ENCODE results near the gene LBHD1. TPM values are rescaled to one million over a fixed set of nuclear protein-coding genes. Genes with fewer than 3 reads are reported as not detected.
A peak's percentile ranks its signal among the peaks of the same experiment; 100 is the strongest.

The LBHD1 gene
- total and polyA plus RNA-seq, 3 experiments from 2014 or later, result 7.6 to 22.9 (median 22.6) TPM

- no peak for DNase-seq
- H3K27ac Mint-ChIP-seq, result no peak within 1 kb of the TSS
- Histone ChIP-seq H3K36me3 (ENCODE audit: insufficient read depth, low read length) (no peaks in the 10 kb centered on the region), H3K4me3 (ENCODE audit: low read length) (no peak within 1 kb of the TSS), H3K27me3 (ENCODE audit: insufficient read depth, low read length, poor library complexity, severe bottlenecking) (no peaks in the 10 kb centered on the region), H3K9me3 (ENCODE audit: low read length) (no peaks in the 10 kb centered on the region), H3K4me1 (ENCODE audit: insufficient read depth, low read length) (peaks cover 3% of the 10 kb centered on the region), H3K27ac (ENCODE audit: low read depth, low read length) (no peak within 1 kb of the TSS)
- no peaks in the 10 kb centered on the region for H3K9me3 Mint-ChIP-seq
- peaks cover 1 to 3% (median 2%) of the 10 kb centered on the region in 3 donors for H3K4me1 Mint-ChIP-seq
- ChIA-PET POLR2A (interaction anchor here (0.5 to 1.2 kb wide), 3 partner anchors 15 to 98 kb away, joined by 3 to 4 read pairs (median 3); no protein-coding TSS in a partner anchor), CTCF (interaction anchor here (1.1 to 2.3 kb wide), 6 partner anchors 9 to 265 kb away, joined by 3 to 8 read pairs (median 4); partner anchors contain the start of gene TUT1)
- peaks cover 3 to 31% (median 6%) of the 10 kb centered on the region in 3 donors for H3K36me3 Mint-ChIP-seq
- no peak within 1 kb of the TSS for H3K4me3 Mint-ChIP-seq
- H3K27me3 Mint-ChIP-seq, result peaks cover 6 to 9% of the 10 kb centered on the region in 2 donors
Measured at GRCh38 chr11:62689421-62690183, 17.5 kb upstream of the LBHD1 start, which contains the start of gene LRRN4CL. LRRN4CL (minus strand) TSS chr11:62689530; CDS start chr11:62688508, 1,022 bp downstream.

- H3K9me3 Mint-ChIP-seq, result no peaks in the 10 kb centered on the region
- no peaks in the 10 kb centered on the region for H3K9me3 ChIP-seq (ENCODE audit: low read length)
- ChIA-PET POLR2A (no interaction called here), CTCF (interaction anchor here (1.5 to 2.3 kb wide), 2 partner anchors 14 to 264 kb away, joined by 5 to 8 read pairs; no protein-coding TSS in a partner anchor)
- no peaks in the 10 kb centered on the region for H3K4me1 Mint-ChIP-seq
- H3K4me3 Mint-ChIP-seq, result no peak overlapping the region
- H3K27me3 Mint-ChIP-seq, result peaks cover 6 to 9% of the 10 kb centered on the region in 2 donors
- DNase-seq, result no peak
- no peaks in the 10 kb centered on the region for H3K27me3 ChIP-seq (ENCODE audit: insufficient read depth, low read length, poor library complexity, severe bottlenecking)
- H3K4me1 ChIP-seq (ENCODE audit: insufficient read depth, low read length), result no peaks in the 10 kb centered on the region
- no peaks in the 10 kb centered on the region for H3K36me3 ChIP-seq (ENCODE audit: insufficient read depth, low read length)
- no peak overlapping the region for H3K27ac ChIP-seq (ENCODE audit: low read depth, low read length)
- H3K36me3 Mint-ChIP-seq, result peaks cover 3 to 30% (median 6%) of the 10 kb centered on the region in 3 donors
- H3K27ac Mint-ChIP-seq, result no peak overlapping the region
- H3K4me3 ChIP-seq (ENCODE audit: low read length), result no peak overlapping the region
Measured at GRCh38 chr11:62688491-62688890, 16.4 kb upstream of the LBHD1 start.

- POLR2A ChIA-PET, result interaction anchor here (0.9 kb wide), 1 partner anchor 23 kb away, joined by 3 read pairs; no protein-coding TSS in a partner anchor
Measured at GRCh38 chr11:62687508-62688396, 15.7 kb upstream of the LBHD1 start.

GRCh38 chr11:62682518-62682917, 10.5 kb upstream of the LBHD1 start:
- H3K36me3 ChIP-seq (ENCODE audit: insufficient read depth, low read length), result no peaks in the 10 kb centered on the region
- peaks cover 16% of the 10 kb centered on the region for H3K4me1 ChIP-seq (ENCODE audit: insufficient read depth, low read length)
- ChIA-PET POLR2A (no interaction called here), CTCF (interaction anchor here (0.8 kb wide), 1 partner anchor 12 kb away, joined by 3 read pairs; no protein-coding TSS in a partner anchor)
- DNase-seq, result no peak
- no peak overlapping the region for H3K4me3 ChIP-seq (ENCODE audit: low read length)
- Mint-ChIP-seq H3K4me3 (no peak overlapping the region), H3K27ac (no peak overlapping the region), H3K9me3 (no peaks in the 10 kb centered on the region), H3K4me1 (peaks cover 16 to 25% (median 24%) of the 10 kb centered on the region in 3 donors), H3K27me3 (peaks cover 0 to 4% of the 10 kb centered on the region in 2 donors), H3K36me3 (peaks cover 0 to 15% (median 0%) of the 10 kb centered on the region in 3 donors)
- no peaks in the 10 kb centered on the region for H3K9me3 ChIP-seq (ENCODE audit: low read length)
- H3K27ac ChIP-seq (ENCODE audit: low read depth, low read length), result no peak overlapping the region
- no peaks in the 10 kb centered on the region for H3K27me3 ChIP-seq (ENCODE audit: insufficient read depth, low read length, poor library complexity, severe bottlenecking)

More at GRCh38 chr11:62687508-62688396, 15.7 kb upstream of the LBHD1 start:
- Mint-ChIP-seq H3K27me3 (peaks cover 6 to 9% of the 10 kb centered on the region in 2 donors), H3K9me3 (no peaks in the 10 kb centered on the region), H3K4me1 (no peaks in the 10 kb centered on the region), H3K27ac (no peak overlapping the region), H3K4me3 (no peak overlapping the region), H3K36me3 (peaks cover 3 to 28% (median 6%) of the 10 kb centered on the region in 3 donors)
- Histone ChIP-seq H3K27ac (ENCODE audit: low read depth, low read length) (no peak overlapping the region), H3K9me3 (ENCODE audit: low read length) (no peaks in the 10 kb centered on the region), H3K4me1 (ENCODE audit: insufficient read depth, low read length) (no peaks in the 10 kb centered on the region), H3K27me3 (ENCODE audit: insufficient read depth, low read length, poor library complexity, severe bottlenecking) (no peaks in the 10 kb centered on the region), H3K36me3 (ENCODE audit: insufficient read depth, low read length) (no peaks in the 10 kb centered on the region), H3K4me3 (ENCODE audit: low read length) (no peak overlapping the region)
- DNase-seq, result no peak
- CTCF ChIA-PET, result no interaction called here

- Mint-ChIP-seq H3K4me3 (peak overlapping the region in 5 of 7 donors; percentile 44 to 91 (median 62)), H3K36me3 (peaks cover 0 to 31% (median 0%) of the 10 kb centered on the region in 3 donors), H3K4me1 (peaks cover 24 to 35% (median 32%) of the 10 kb centered on the region in 3 donors), H3K27me3 (no peaks in the 10 kb centered on the region), H3K27ac (peak overlapping the region in 7 of 8 donors; percentile 36 to 97 (median 82)), H3K9me3 (no peaks in the 10 kb centered on the region)
- ChIA-PET CTCF (interaction anchor here (0.7 to 3.2 kb wide), 10 partner anchors 9 to 200 kb away, joined by 3 to 22 read pairs (median 4); partner anchors contain the start of genes B3GAT3, HNRNPUL2, LBHD1 and SLC3A2), POLR2A (interaction anchor here (0.6 to 1.3 kb wide), 3 partner anchors 15 to 251 kb away, joined by 3 to 6 read pairs (median 4); partner anchors contain the start of gene CSKMT)
- Histone ChIP-seq H3K36me3 (ENCODE audit: insufficient read depth, low read length) (peaks cover 9% of the 10 kb centered on the region), H3K27me3 (ENCODE audit: insufficient read depth, low read length, poor library complexity, severe bottlenecking) (no peaks in the 10 kb centered on the region), H3K27ac (ENCODE audit: low read depth, low read length) (no peak overlapping the region), H3K9me3 (ENCODE audit: low read length) (no peaks in the 10 kb centered on the region), H3K4me1 (ENCODE audit: insufficient read depth, low read length) (peaks cover 19% of the 10 kb centered on the region), H3K4me3 (ENCODE audit: low read length) (no peak overlapping the region)
- peak in 3 of 5 donors; percentile 4 to 47 (median 33) for DNase-seq
Measured at GRCh38 chr11:62680825-62681240, 8.8 kb upstream of the LBHD1 start.

GRCh38 chr11:62678770-62679696, 7.0 kb upstream of the LBHD1 start, which contains the start of gene UBXN1:
UBXN1 (minus strand) TSS chr11:62679073; CDS start chr11:62678923, 150 bp downstream.
- peak within 1 kb of the TSS; percentile 89 to 99 (median 95) for H3K27ac Mint-ChIP-seq
- no peaks in the 10 kb centered on the region for H3K27me3 Mint-ChIP-seq
- H3K9me3 ChIP-seq (ENCODE audit: low read length), result no peaks in the 10 kb centered on the region
- H3K27me3 ChIP-seq (ENCODE audit: insufficient read depth, low read length, poor library complexity, severe bottlenecking), result no peaks in the 10 kb centered on the region
- H3K9me3 Mint-ChIP-seq, result no peaks in the 10 kb centered on the region
- peak within 1 kb of the TSS; percentile 86 for H3K27ac ChIP-seq (ENCODE audit: low read depth, low read length)
- peaks cover 0 to 39% (median 2%) of the 10 kb centered on the region in 3 donors for H3K36me3 Mint-ChIP-seq
- peak within 1 kb of the TSS; percentile 97 for H3K4me3 ChIP-seq (ENCODE audit: low read length)
- CTCF ChIA-PET, result interaction anchor here (0.8 to 3.2 kb wide), 9 partner anchors 8 to 186 kb away, joined by 3 to 22 read pairs (median 3); partner anchors contain the start of genes C11orf98, CSKMT and HNRNPUL2
- peak; percentile 75 to 87 (median 81) for DNase-seq
- H3K4me1 ChIP-seq (ENCODE audit: insufficient read depth, low read length), result peaks cover 19% of the 10 kb centered on the region
- peaks cover 9% of the 10 kb centered on the region for H3K36me3 ChIP-seq (ENCODE audit: insufficient read depth, low read length)
- POLR2A ChIA-PET, result interaction anchor here (0.6 to 1.2 kb wide), 5 partner anchors 14 to 117 kb away, joined by 3 to 5 read pairs (median 3); partner anchors contain the start of genes C11orf98, CSKMT and INTS5
- H3K4me1 Mint-ChIP-seq, result peaks cover 26 to 38% (median 37%) of the 10 kb centered on the region in 3 donors
- peak within 1 kb of the TSS; percentile 80 to 96 (median 90) for H3K4me3 Mint-ChIP-seq

All from CD8-positive, alpha-beta memory T cell (primary cell).